A549 (cell line): ENCODE results near the gene CCNQ. TPM values are rescaled to one million over a fixed set of nuclear protein-coding genes. Genes with fewer than 3 reads are reported as not detected.
"Not testable (repeated sequence)": the region's sequence is repeated elsewhere in the genome, so short reads cannot be mapped to it uniquely, and the experiment has no call there.

Source experiments
- ATAC-seq, 2 experiments: fragments of 200-7000 bp in 1 of 2; fragments of >200 bp in 1 of 2; cut with Nextera tagmentation in 1 of 2; cut with Tn5 transposase in 1 of 2; 3 replicates each; pipeline versions ENCODE4 v1.8.0 to v1.9.1; 2018 to 2020; ENCODE audit warnings: mild to moderate bottlenecking in 1 of 2, moderate library complexity in 1 of 2
- CTCF ChIA-PET: fragments of 300-600 bp; sonication (Branson Sonifier 250); formaldehyde crosslinking; extraction: SDS; loops from one replicate; lab custom pipeline; 2021; ENCODE audit warnings: antibody characterized with exemption, inconsistent platforms; lab: Yijun Ruan, JAX
- POLR2A ChIA-PET: fragments of 350-600 bp; formaldehyde crosslinking; extraction: SDS; loops from one replicate; lab custom pipeline; 2021; ENCODE audit warnings: antibody characterized with exemption, inconsistent platforms; lab: Yijun Ruan, JAX
- DNase-seq, 2 experiments: peaks; one replicate each; pipeline versions ENCODE4 v3.0.0 to v3.0.0-alpha.2; 2011 to 2016; ENCODE audit warnings: low read depth in 1 of 2, low spot score in 1 of 2
- FAIRE-seq: peaks from 2 replicates; lab custom pipeline; 2011; peaks lifted over from hg19 to GRCh38; lab: Jason Lieb, UNC
- H3K27ac ChIP-seq, 2 experiments: fragments of >200 bp; sonication (Bioruptor Twin); formaldehyde crosslinking; 3 replicates each; pipeline ENCODE4 v1.5.1; 2016 to 2017
- H3K4me1 ChIP-seq: fragments of >200 bp; sonication (Bioruptor Twin); formaldehyde crosslinking; 3 replicates; pipeline ENCODE4 v1.6.1; 2016
- H3K4me2 ChIP-seq: fragments of >200 bp; sonication (Bioruptor Twin); formaldehyde crosslinking; 3 replicates; pipeline ENCODE4 v1.6.1; 2016
- H3K4me3 ChIP-seq: fragments of >200 bp; sonication (Bioruptor Twin); formaldehyde crosslinking; 3 replicates; pipeline ENCODE4 v1.5.1; 2016
- H3K9me3 ChIP-seq: fragments of >200 bp; sonication (Bioruptor Twin); formaldehyde crosslinking; 3 replicates; pipeline ENCODE4 v1.6.1; 2016
- CHD2 ChIP-seq: fragments of 150-350 bp; IDR thresholded peaks from 2 replicates; pipeline ENCODE4 v1.6.1; 2014; ENCODE audit warnings: low read length; ENCODE audit not compliant: partially characterized antibody
- E2F6 ChIP-seq: IDR thresholded peaks from 2 replicates; pipeline ENCODE4 v1.6.1; 2012; ENCODE audit warnings: low read depth, borderline replicate concordance
- EHF ChIP-seq: fragments of 250-450 bp; sonication (Bioruptor Pico); IDR thresholded peaks from 2 replicates; pipeline ENCODE4 v1.5.0; 2020; ENCODE audit warnings: mild to moderate bottlenecking
- ESRRA ChIP-seq: fragments of 150-350 bp; IDR thresholded peaks from 2 replicates; pipeline ENCODE4 v1.6.1; 2014; ENCODE audit warnings: mild to moderate bottlenecking, low read length, borderline replicate concordance
- FOXS1 ChIP-seq: fragments of 250-450 bp; sonication (Bioruptor Pico); IDR thresholded peaks from 2 replicates; pipeline ENCODE4 v1.5.0; 2020; ENCODE audit warnings: mild to moderate bottlenecking, moderate library complexity
- JUNB ChIP-seq: fragments of >200 bp; sonication (Bioruptor Twin); formaldehyde crosslinking; IDR thresholded peaks from 2 replicates; pipeline ENCODE4 v1.6.1; 2016
- KDM1A ChIP-seq: fragments of 200-600 bp; sonication (generic); IDR thresholded peaks from 2 replicates; pipeline ENCODE4 v1.6.1; 2016; ENCODE audit warnings: low read depth, mild to moderate bottlenecking
- KDM5A ChIP-seq: fragments of 200-600 bp; sonication (generic); IDR thresholded peaks from 2 replicates; pipeline ENCODE4 v1.6.1; 2016; ENCODE audit warnings: antibody characterized with exemption, mild to moderate bottlenecking
- PBX3 ChIP-seq: IDR thresholded peaks from 2 replicates; pipeline ENCODE4 v1.6.1; 2012
- POLR2A ChIP-seq: IDR thresholded peaks from 2 replicates; pipeline ENCODE4 v1.6.1; 2012; ENCODE audit warnings: mild to moderate bottlenecking, low read length
- SMC3 ChIP-seq: fragments of >200 bp; sonication (Bioruptor Twin); formaldehyde crosslinking; IDR thresholded peaks from 3 replicates; pipeline ENCODE4 v1.6.1; 2018; ENCODE audit warnings: inconsistent platforms
- SREBF2 ChIP-seq: fragments of 450-650 bp; IDR thresholded peaks from 2 replicates; pipeline ENCODE4 v1.6.1; 2014; ENCODE audit warnings: mild to moderate bottlenecking, moderate library complexity
- TP53 ChIP-seq: fragments of 250-450 bp; sonication (Bioruptor Pico); IDR thresholded peaks from 2 replicates; pipeline ENCODE4 v1.5.0; 2021; ENCODE audit warnings: mild to moderate bottlenecking, moderate library complexity
- USF2 ChIP-seq: fragments of 450-650 bp; IDR thresholded peaks from 2 replicates; pipeline ENCODE4 v1.6.1; 2014; ENCODE audit warnings: antibody characterized with exemption
- ZC3H11A ChIP-seq: fragments of 450-650 bp; IDR thresholded peaks from 2 replicates; pipeline ENCODE4 v1.6.1; 2014; ENCODE audit warnings: antibody characterized with exemption, mild to moderate bottlenecking
- ZNF302 ChIP-seq: fragments of 250-450 bp; sonication (Bioruptor Pico); IDR thresholded peaks from 2 replicates; pipeline ENCODE4 v1.9.0; 2021; ENCODE audit warnings: inconsistent platforms, mild to moderate bottlenecking, moderate library complexity
- ZSCAN20 ChIP-seq: fragments of 250-450 bp; sonication (Bioruptor Pico); IDR thresholded peaks from 2 replicates; pipeline ENCODE4 v1.8.0; 2022; ENCODE audit warnings: mild to moderate bottlenecking, moderate library complexity
- WGBS: methylation state at CpG from one replicate; pipeline ENCODE4 v1.1.6; 2017; ENCODE audit errors: missing lambda C conversion rate; 5-methylcytosine and 5-hydroxymethylcytosine counted together
- polyA plus RNA-seq, 4 experiments: library from polyadenylated mRNA; depleted of rRNA in 3 of 4; stranded (reverse); fragments of >200 nt; fragmentation: RNase III in 1 of 4; extraction: RNeasy Plus Mini Kit Qiagen cat#74134 plus additional on column Dnase treatment in 1 of 4; gene quantifications; 2 replicates in 3 of 4; 3 replicates in 1 of 4; pipeline ENCODE4 v1.2.3, GENCODE V29; 2011 to 2017
- TF ChIP-seq, protein P1 (sequence below): fragments of 250-450 bp; sonication (Bioruptor Pico); IDR thresholded peaks from 2 replicates; pipeline ENCODE4 v1.5.0; 2021; ENCODE audit warnings: mild to moderate bottlenecking, moderate library complexity, borderline replicate concordance
- TF ChIP-seq, protein P2 (sequence below): fragments of 150-350 bp; IDR thresholded peaks from 2 replicates; pipeline ENCODE4 v1.6.1; 2014; ENCODE audit warnings: low read depth, mild to moderate bottlenecking, low read length

Gene CCNQ
- polyA plus RNA-seq, 2 of the 4 experiments (the other 2 are of a cell fraction), result 25.6 to 32.0 TPM

DNA sequence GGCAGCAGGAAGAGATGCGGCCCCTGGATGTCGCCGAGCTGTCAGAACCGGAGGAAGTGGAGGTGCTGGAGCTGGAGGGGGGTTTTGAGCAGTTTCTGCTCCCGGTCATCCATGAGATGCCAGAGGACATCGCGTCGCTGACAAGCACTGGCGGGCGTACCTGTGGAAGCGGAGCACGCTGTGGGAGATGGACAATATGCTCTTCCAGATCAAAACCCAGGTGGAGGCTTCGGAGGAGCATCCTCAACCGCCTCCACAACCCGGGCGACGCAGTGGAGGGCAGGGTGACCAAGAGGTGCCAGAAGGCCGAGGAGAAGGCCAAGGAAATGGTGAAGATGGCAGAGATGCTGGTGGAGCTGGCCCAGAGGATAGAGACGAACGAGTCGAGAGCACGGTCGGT, 7.6 kb upstream of the CCNQ start (continued):
- TF ChIP-seq, protein P1, sequence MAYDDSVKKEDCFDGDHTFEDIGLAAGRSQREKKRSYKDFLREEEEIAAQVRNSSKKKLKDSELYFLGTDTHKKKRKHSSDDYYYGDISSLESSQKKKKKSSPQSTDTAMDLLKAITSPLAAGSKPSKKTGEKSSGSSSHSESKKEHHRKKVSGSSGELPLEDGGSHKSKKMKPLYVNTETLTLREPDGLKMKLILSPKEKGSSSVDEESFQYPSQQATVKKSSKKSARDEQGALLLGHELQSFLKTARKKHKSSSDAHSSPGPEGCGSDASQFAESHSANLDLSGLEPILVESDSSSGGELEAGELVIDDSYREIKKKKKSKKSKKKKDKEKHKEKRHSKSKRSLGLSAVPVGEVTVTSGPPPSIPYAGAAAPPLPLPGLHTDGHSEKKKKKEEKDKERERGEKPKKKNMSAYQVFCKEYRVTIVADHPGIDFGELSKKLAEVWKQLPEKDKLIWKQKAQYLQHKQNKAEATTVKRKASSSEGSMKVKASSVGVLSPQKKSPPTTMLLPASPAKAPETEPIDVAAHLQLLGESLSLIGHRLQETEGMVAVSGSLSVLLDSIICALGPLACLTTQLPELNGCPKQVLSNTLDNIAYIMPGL (CRISPR knock-in tag), result no peak

DNA sequence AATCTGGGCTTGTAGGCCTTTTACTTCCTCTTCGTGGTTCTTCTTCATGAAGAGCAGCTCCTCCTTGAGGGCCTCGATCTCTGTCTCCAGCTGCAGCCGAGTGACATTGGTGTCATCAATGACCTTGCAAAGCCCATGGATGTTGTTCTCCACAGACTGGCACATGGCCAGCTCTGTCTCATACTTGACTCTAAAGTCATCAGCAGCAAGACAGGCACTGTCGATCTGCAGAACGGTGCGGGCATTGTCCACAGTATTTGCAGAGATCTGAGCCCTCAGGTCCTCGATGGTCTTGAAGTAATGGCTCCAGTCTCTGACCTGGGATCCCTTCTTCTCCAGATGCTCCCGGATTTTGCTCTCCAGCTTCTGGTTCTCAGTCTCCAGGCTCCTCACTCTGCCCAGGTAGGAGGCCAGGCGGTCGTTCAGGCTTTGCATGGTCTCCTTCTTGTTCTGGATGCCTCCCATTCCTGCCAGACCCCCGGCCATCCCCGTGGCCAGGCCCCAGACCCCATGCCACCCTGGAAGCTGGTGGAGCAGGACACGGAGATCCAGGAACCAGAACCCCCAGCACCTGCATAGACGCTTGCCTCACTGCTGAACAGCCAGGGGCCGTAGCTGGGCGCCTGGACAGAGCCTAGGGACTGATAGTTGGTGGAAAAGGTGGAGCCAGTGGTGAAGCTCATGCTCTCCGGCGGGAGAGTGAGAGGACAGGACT, 5.9 kb upstream of the CCNQ start:
- 69% methylated on average over 12 of the region's 18 CpGs for WGBS
- ATAC-seq, H3K4me2 ChIP-seq, DNase-seq, FAIRE-seq, H3K4me1 ChIP-seq, H3K27ac ChIP-seq, H3K9me3 ChIP-seq, H3K4me3 ChIP-seq: not testable (repeated sequence)
- ChIA-PET CTCF (interaction anchor here (1.0 to 4.5 kb wide), 12 partner anchors 9 to 118 kb away, joined by 3 to 24 read pairs (median 5); no protein-coding TSS in a partner anchor), POLR2A (interaction anchor here (0.6 kb wide), 1 partner anchor 20 kb away, joined by 3 read pairs; no protein-coding TSS in a partner anchor)

DNA sequence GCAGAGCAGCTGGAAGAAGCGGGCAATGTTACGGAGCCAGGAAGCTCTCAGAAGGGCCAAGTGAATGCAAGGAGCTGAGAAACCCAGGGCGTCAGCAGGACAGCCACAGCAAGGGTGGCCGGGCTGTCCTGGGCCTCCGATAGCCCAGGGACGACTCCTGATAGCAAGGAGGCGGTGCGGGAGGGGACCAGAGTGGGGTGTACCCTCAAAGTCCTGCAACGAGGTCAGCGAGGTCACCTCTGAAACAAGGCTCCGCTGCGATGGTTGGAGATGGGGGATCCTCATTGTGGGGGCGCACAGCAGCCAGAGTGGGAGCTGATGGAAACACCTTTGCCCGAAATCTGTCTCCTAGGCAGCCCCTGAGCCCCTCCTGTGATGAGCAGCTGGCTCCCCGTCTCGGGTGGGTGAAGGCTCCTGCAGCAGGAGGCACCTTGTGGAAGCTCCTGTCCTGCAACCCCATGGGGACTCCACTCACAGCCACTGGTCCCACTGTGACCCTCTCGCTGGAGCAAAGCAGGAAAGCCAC, 4.3 kb upstream of the CCNQ start:
- no peak for FAIRE-seq
- Histone ChIP-seq H3K4me2 (no peak overlapping the region), H3K4me3 (no peak overlapping the region), H3K4me1 (peaks cover 6% of the 10 kb centered on the region; the same call in 1 of the 3 replicates), H3K27ac (no peak overlapping the region), H3K9me3 (no peaks in the 10 kb centered on the region)
- DNase-seq, result no peak
- no peak for TF ChIP-seq EHF
- TF ChIP-seq SREBF2, result no peak
- no peak for TF ChIP-seq ZNF302 (CRISPR knock-in tag)
- no peak for TF ChIP-seq TP53 (CRISPR knock-in tag)
- TF ChIP-seq KDM1A, result no peak
- TF ChIP-seq ZSCAN20, result no peak
- TF ChIP-seq CHD2, result no peak
- no peak for ATAC-seq
- 76% methylated on average over 15 of the region's 17 CpGs for WGBS
- ChIA-PET CTCF (interaction anchor here (1.0 to 3.0 kb wide), 6 partner anchors 10 to 105 kb away, joined by 3 to 9 read pairs (median 4); no protein-coding TSS in a partner anchor), POLR2A (no interaction called here)

DNA sequence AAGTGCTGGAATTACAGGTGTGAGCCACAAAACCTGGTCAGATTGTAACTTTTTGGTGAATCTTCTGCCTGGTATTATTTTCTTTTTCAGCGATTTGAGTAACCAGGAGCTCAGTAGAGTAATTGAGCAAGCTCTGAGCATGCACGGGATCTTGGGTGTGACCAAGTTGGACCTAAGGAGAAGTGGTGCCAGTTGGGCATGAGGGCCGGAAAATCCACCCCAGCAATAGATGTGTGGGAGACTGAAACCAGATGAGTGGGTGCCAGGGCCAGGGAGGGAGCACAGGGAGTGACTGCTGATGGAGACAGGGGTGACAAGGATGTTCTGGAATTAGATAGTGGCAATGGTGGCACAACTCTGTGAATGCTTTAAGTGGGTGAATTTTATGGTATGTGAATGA, 3.7 kb upstream of the CCNQ start:
- no peak overlapping the region for H3K27ac ChIP-seq
- peaks cover 10% of the 10 kb centered on the region; the same call in 2 of the 3 replicates for H3K4me1 ChIP-seq
- ChIA-PET POLR2A (no interaction called here), CTCF (interaction anchor here (1.0 to 3.0 kb wide), 6 partner anchors 11 to 106 kb away, joined by 3 to 9 read pairs (median 4); no protein-coding TSS in a partner anchor)
- TF ChIP-seq, protein P2, sequence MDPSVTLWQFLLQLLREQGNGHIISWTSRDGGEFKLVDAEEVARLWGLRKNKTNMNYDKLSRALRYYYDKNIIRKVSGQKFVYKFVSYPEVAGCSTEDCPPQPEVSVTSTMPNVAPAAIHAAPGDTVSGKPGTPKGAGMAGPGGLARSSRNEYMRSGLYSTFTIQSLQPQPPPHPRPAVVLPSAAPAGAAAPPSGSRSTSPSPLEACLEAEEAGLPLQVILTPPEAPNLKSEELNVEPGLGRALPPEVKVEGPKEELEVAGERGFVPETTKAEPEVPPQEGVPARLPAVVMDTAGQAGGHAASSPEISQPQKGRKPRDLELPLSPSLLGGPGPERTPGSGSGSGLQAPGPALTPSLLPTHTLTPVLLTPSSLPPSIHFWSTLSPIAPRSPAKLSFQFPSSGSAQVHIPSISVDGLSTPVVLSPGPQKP, result no peak
- no peak for TF ChIP-seq JUNB
- 80% methylated on average over 3 of the region's 3 CpGs for WGBS
- FAIRE-seq (no peak), DNase-seq (no peak), ATAC-seq (no peak)
- H3K4me3 ChIP-seq, result no peak overlapping the region
- no peak overlapping the region for H3K4me2 ChIP-seq
- H3K9me3 ChIP-seq, result no peaks in the 10 kb centered on the region

GRCh38 chrX:153601511-153602110, 2.7 kb upstream of the CCNQ start:
- DNase-seq (no peak), ATAC-seq (no peak), FAIRE-seq (no peak)
- ChIA-PET CTCF (interaction anchor here (0.9 to 3.1 kb wide), 5 partner anchors 8 to 107 kb away, joined by 3 to 45 read pairs (median 5); no protein-coding TSS in a partner anchor), POLR2A (no interaction called here)
- no peak overlapping the region for H3K4me2 ChIP-seq
- peaks cover 17% of the 10 kb centered on the region; the same call in 2 of the 3 replicates for H3K4me1 ChIP-seq
- H3K27ac ChIP-seq, result no peak overlapping the region
- WGBS, result 90% methylated on average over 9 of the region's 12 CpGs
- no peaks in the 10 kb centered on the region for H3K9me3 ChIP-seq
- no peak overlapping the region for H3K4me3 ChIP-seq
- TF ChIP-seq USF2 (no peak), KDM5A (no peak), SMC3 (no peak), FOXS1 (CRISPR knock-in tag) (no peak), PBX3 (no peak), ESRRA (no peak), POLR2A (no peak), E2F6 (no peak), ZC3H11A (no peak)
- TF ChIP-seq, protein P2, result no peak
